ENCODE results near the gene AP1S2. TPM values are rescaled to one million over a fixed set of nuclear protein-coding genes. Genes with fewer than 3 reads are reported as not detected.
A peak's percentile ranks its signal among the peaks of the same experiment; 100 is the strongest.

Gene AP1S2
- total RNA-seq, 1 donor from 2014 or later: 42.3 TPM

DNA sequence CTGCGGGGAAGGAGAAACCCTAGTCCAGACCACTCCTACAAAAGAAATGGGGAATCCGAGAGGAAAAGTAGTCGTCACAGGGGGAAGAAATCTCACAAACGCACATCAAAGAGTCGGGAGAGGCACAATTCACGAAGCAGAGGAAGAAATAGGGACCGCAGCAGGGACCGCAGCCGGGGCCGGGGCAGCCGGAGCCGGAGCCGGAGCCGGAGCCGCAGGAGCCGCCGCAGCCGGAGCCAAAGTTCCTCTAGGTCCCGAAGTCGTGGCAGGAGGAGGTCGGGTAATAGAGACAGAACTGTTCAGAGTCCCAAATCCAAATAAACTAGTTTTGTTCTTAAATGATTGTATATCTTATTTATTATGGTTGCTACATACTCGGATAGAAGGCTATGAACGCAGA, 31.7 kb downstream of the AP1S2 start:
- H3K27ac Mint-ChIP-seq: no peak overlapping the region
- CTCF ChIA-PET: no interaction called here

DNA sequence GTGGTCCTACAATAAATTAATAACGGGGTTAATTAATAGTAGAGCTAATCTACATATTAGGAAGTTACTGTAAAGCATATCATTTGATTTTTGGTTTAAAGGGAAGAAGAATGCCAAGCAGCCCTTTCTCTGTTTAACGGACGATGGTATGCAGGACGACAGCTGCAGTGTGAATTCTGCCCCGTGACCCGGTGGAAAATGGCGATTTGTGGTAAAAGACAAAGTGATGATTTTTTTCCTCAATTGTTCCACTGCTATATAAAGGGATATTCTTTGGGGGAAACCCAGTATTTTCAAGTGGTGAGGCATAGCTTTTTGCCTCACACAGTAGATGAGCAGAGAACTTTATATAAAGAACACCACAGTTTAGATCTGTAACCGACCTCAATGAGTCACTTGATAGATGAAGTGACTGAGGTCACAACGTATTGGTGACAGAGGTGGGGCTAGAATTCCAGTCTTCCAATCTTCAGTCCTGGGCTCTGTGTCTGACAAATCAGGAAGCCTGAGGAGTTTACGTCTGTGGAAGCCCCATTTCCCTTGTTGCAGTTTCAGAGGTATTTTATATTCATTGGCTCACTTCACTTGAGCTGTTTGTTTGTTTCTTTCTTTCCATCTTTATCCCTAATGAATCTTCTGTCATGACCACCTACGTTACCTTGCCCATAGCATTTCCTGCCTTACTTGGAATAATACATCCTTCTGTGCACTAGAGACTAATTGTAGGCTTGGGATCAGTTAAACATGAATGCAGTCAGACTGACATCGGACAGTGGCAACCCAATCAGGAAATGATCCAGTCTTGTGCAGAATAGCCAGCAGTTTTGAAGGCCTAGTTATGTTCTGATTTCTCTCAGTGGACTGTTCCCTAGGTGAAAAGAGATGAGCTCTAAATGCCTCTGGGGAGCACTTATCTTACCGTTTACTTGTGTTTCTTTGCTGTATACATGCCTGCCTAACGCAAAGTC, 34.2 kb downstream of the AP1S2 start:
- no peak overlapping the region for H3K27ac Mint-ChIP-seq
- ATAC-seq (ENCODE audit: low read depth) (no peak), DNase-seq (no peak)
- ChIA-PET CTCF (no interaction called here), POLR2A (interaction anchor here (1.2 kb wide), 1 partner anchor 30 kb away, joined by 3 read pairs; the partner anchor contains the start of gene ZRSR2)
- H3K4me1 Mint-ChIP-seq: no peaks in the 10 kb centered on the region
- no peak overlapping the region for H3K4me3 Mint-ChIP-seq
- no peaks in the 10 kb centered on the region for H3K9me3 Mint-ChIP-seq
- peaks cover 60% of the 10 kb centered on the region for H3K36me3 Mint-ChIP-seq (ENCODE audit: low read depth)
- intact Hi-C loops (cut with micrococcal nuclease): no loop called here
- TF ChIP-seq, protein P1, sequence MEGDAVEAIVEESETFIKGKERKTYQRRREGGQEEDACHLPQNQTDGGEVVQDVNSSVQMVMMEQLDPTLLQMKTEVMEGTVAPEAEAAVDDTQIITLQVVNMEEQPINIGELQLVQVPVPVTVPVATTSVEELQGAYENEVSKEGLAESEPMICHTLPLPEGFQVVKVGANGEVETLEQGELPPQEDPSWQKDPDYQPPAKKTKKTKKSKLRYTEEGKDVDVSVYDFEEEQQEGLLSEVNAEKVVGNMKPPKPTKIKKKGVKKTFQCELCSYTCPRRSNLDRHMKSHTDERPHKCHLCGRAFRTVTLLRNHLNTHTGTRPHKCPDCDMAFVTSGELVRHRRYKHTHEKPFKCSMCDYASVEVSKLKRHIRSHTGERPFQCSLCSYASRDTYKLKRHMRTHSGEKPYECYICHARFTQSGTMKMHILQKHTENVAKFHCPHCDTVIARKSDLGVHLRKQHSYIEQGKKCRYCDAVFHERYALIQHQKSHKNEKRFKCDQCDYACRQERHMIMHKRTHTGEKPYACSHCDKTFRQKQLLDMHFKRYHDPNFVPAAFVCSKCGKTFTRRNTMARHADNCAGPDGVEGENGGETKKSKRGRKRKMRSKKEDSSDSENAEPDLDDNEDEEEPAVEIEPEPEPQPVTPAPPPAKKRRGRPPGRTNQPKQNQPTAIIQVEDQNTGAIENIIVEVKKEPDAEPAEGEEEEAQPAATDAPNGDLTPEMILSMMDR (IDR thresholded peaks at IDR 0.05): no peak
- H3K27me3 Mint-ChIP-seq: no peaks in the 10 kb centered on the region

More for the DNA sequence above, 31.7 kb downstream of the AP1S2 start:
- intact Hi-C loops (cut with micrococcal nuclease): no loop called here
- Mint-ChIP-seq H3K36me3 (ENCODE audit: low read depth) (peaks cover 61% of the 10 kb centered on the region), H3K27me3 (no peaks in the 10 kb centered on the region), H3K9me3 (no peaks in the 10 kb centered on the region), H3K4me1 (no peaks in the 10 kb centered on the region), H3K4me3 (no peak overlapping the region)
- no peak for ATAC-seq (ENCODE audit: low read depth)
- TF ChIP-seq, protein P1 (IDR thresholded peaks at IDR 0.05): no peak
- no peak for DNase-seq
- POLR2A ChIA-PET: no interaction called here

GRCh38 chrX:15816886-15817285, 37.7 kb downstream of the AP1S2 start:
- CTCF ChIA-PET: no interaction called here
- no peak overlapping the region for H3K4me3 Mint-ChIP-seq
- intact Hi-C loops (cut with micrococcal nuclease): loop anchor here (1.0 kb wide), 1 partner anchor 628 kb away; no protein-coding TSS in a partner anchor

DNA sequence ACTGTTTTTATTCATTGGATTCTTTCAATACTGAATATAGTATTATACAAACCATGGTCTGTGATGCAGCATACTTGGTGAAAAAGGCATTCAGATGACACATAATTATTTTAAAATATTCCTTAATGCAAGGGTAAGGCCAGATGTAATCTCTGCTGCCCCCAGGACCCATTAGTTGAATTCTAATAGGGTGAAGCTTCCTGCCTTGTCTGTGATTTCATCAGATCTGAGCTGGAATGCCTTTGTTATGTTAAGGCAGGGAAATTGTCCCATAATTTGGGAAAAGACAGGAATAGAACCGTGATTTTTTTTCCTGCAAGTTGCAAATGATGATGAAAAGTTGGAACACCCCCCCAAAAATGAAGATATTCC, 38.2 kb downstream of the AP1S2 start:
- no peaks in the 10 kb centered on the region for H3K4me1 Mint-ChIP-seq
- H3K36me3 Mint-ChIP-seq (ENCODE audit: low read depth): peaks cover 66% of the 10 kb centered on the region
- ChIA-PET CTCF (interaction anchor here (0.9 to 1.2 kb wide), 4 partner anchors 155 to 629 kb away, joined by 3 to 4 read pairs (median 3); no protein-coding TSS in a partner anchor), POLR2A (no interaction called here)
- intact Hi-C loops (cut with micrococcal nuclease): loop anchor here (1.0 kb wide), 1 partner anchor 629 kb away; no protein-coding TSS in a partner anchor
- ATAC-seq (ENCODE audit: low read depth): no peak
- H3K9me3 Mint-ChIP-seq: no peaks in the 10 kb centered on the region
- H3K27me3 Mint-ChIP-seq: no peaks in the 10 kb centered on the region
- no peak overlapping the region for H3K27ac Mint-ChIP-seq
- no peak overlapping the region for H3K4me3 Mint-ChIP-seq
- TF ChIP-seq, protein P1 (IDR thresholded peaks at IDR 0.05): no peak
- DNase-seq: no peak

More at GRCh38 chrX:15816886-15817285, 37.7 kb downstream of the AP1S2 start:
- TF ChIP-seq, protein P1 (IDR thresholded peaks at IDR 0.05): no peak
- no peak for DNase-seq
- Mint-ChIP-seq H3K27ac (no peak overlapping the region), H3K36me3 (ENCODE audit: low read depth) (peaks cover 65% of the 10 kb centered on the region), H3K9me3 (no peaks in the 10 kb centered on the region), H3K4me1 (no peaks in the 10 kb centered on the region), H3K27me3 (no peaks in the 10 kb centered on the region)
- POLR2A ChIA-PET: no interaction called here
- no peak for ATAC-seq (ENCODE audit: low read depth)

GRCh38 chrX:15815779-15816437, 38.7 kb downstream of the AP1S2 start:
- Mint-ChIP-seq H3K9me3 (no peaks in the 10 kb centered on the region), H3K36me3 (ENCODE audit: low read depth) (peaks cover 66% of the 10 kb centered on the region), H3K27ac (no peak overlapping the region), H3K27me3 (no peaks in the 10 kb centered on the region), H3K4me1 (no peaks in the 10 kb centered on the region), H3K4me3 (no peak overlapping the region)
- CTCF ChIA-PET: interaction anchor here (0.9 to 1.2 kb wide), 4 partner anchors 156 to 629 kb away, joined by 3 to 4 read pairs (median 3); no protein-coding TSS in a partner anchor
- POLR2A ChIA-PET: no interaction called here
- TF ChIP-seq, protein P1 (IDR thresholded peaks at IDR 0.05): no peak
- no peak for DNase-seq
- peak; percentile 65 for ATAC-seq (ENCODE audit: low read depth)
- intact Hi-C loops (cut with micrococcal nuclease): loop anchor here (1.0 kb wide), 1 partner anchor 629 kb away; no protein-coding TSS in a partner anchor

Data from activated B cell treated with CpG ODN at 0.5 μM for 24 hours (primary cell).